SK-N-SH (cell line): Measurements from ENCODE around the gene SEC14L1.

Experiments
- CHD2 ChIP-seq: fragments of 150-350 bp; IDR thresholded peaks from 2 replicates; pipeline ENCODE4 v1.6.1; 2018; ENCODE audit warnings: low read length; ENCODE audit not compliant: partially characterized antibody
- CTCF ChIP-seq: fragments of 200-600 bp; sonication (generic); IDR thresholded peaks from 2 replicates; pipeline ENCODE4 v1.6.1; 2017; ENCODE audit warnings: antibody characterized with exemption, mild to moderate bottlenecking, moderate library complexity
- FOXJ3 ChIP-seq: sonication (generic); formaldehyde crosslinking; IDR thresholded peaks from 2 replicates; pipeline ENCODE4 v1.5.1; 2020; ENCODE audit warnings: mild to moderate bottlenecking, missing genetic modification reagents
- POLR2AphosphoS5 ChIP-seq: IDR thresholded peaks from 2 replicates; pipeline ENCODE4 v1.6.1; 2012; ENCODE audit warnings: low read depth, low read length
- RAD21 ChIP-seq: IDR thresholded peaks from 2 replicates; pipeline ENCODE4 v1.6.1; 2012; ENCODE audit warnings: mild to moderate bottlenecking, low read length
- RCOR1 ChIP-seq: fragments of 150-350 bp; IDR thresholded peaks from 2 replicates; pipeline ENCODE4 v1.6.1; 2017; ENCODE audit warnings: antibody characterized with exemption, low read length
- RFX5 ChIP-seq: IDR thresholded peaks from 2 replicates; pipeline ENCODE4 v1.6.1; 2012; ENCODE audit warnings: mild to moderate bottlenecking, improper control_type of control experiment, low read length
- TAF1 ChIP-seq: IDR thresholded peaks from 2 replicates; pipeline ENCODE4 v1.6.1; 2012; ENCODE audit warnings: low read depth, mild to moderate bottlenecking, low read length, moderate library complexity, borderline replicate concordance
- YY1 ChIP-seq: IDR thresholded peaks from 2 replicates; pipeline ENCODE4 v1.4.0; 2012; ENCODE audit warnings: low read depth, mild to moderate bottlenecking

- no peak for TF ChIP-seq CTCF
- no peak for TF ChIP-seq POLR2AphosphoS5
- TF ChIP-seq TAF1: no peak
- no peak for TF ChIP-seq RAD21
- TF ChIP-seq RFX5: no peak
- no peak for TF ChIP-seq RCOR1
- no peak for TF ChIP-seq YY1
- TF ChIP-seq FOXJ3: no peak
- no peak for TF ChIP-seq CHD2
These were observed 37.3 kb downstream of the SEC14L1 start for GRCh38 chr17:77178050-77178449.
